Measurements from ENCODE around the gene CX3CR1. TPM values are rescaled to one million over a fixed set of nuclear protein-coding genes. Genes with fewer than 3 reads are reported as not detected.

The CX3CR1 gene
- total RNA-seq, 2 donors from 2014 or later = 2.7 to 3.4 TPM

- Histone ChIP-seq H3K27me3 (replicated peaks; ENCODE audit: insufficient read depth) (no peaks in the 10 kb centered on the region), H3K36me3 (no peaks in the 10 kb centered on the region), H3K9me3 (no peaks in the 10 kb centered on the region), H3K4me3 (no peak overlapping the region), H3K27ac (no peak overlapping the region), H3K4me1 (replicated peaks) (no peaks in the 10 kb centered on the region)
- 75% methylated on average over 5 of the region's 5 CpGs for WGBS
- DNase-seq (ENCODE audit: low spot score) = no peak
- intact Hi-C loops (cut with DNase I) = no loop called here
- no peak for TF ChIP-seq POLR2A (IDR thresholded peaks at IDR 0.05)
- no peak for TF ChIP-seq CTCF (IDR thresholded peaks at IDR 0.05)
- no peak for TF ChIP-seq POLR2AphosphoS5 (IDR thresholded peaks at IDR 0.05)
These were observed 24.1 kb downstream of the CX3CR1 start for GRCh38 chr3:39255503-39256325.

- no peak for TF ChIP-seq CTCF (IDR thresholded peaks at IDR 0.05)
- no peak for TF ChIP-seq POLR2AphosphoS5 (IDR thresholded peaks at IDR 0.05)
- TF ChIP-seq POLR2A (IDR thresholded peaks at IDR 0.05) = no peak
- Histone ChIP-seq H3K4me3 (no peak overlapping the region), H3K27ac (no peak overlapping the region), H3K27me3 (replicated peaks; ENCODE audit: insufficient read depth) (no peaks in the 10 kb centered on the region), H3K4me1 (replicated peaks) (no peaks in the 10 kb centered on the region), H3K9me3 (no peaks in the 10 kb centered on the region), H3K36me3 (no peaks in the 10 kb centered on the region)
- WGBS = 48% methylated on average over 2 of the region's 2 CpGs
- intact Hi-C loops (cut with DNase I) = no loop called here
- no peak for DNase-seq (ENCODE audit: low spot score)
These were observed 24.9 kb downstream of the CX3CR1 start for GRCh38 chr3:39254806-39255449.

GRCh38 chr3:39251576-39251975 is 28.3 kb downstream of the CX3CR1 start:
- no peaks in the 10 kb centered on the region for H3K4me1 ChIP-seq (replicated peaks)
- TF ChIP-seq POLR2AphosphoS5 (IDR thresholded peaks at IDR 0.05) (no peak), CTCF (IDR thresholded peaks at IDR 0.05) (no peak), POLR2A (IDR thresholded peaks at IDR 0.05) (no peak)
- intact Hi-C loops (cut with DNase I) = no loop called here
- 86% methylated on average over 5 of the region's 5 CpGs for WGBS
- no peak overlapping the region for H3K27ac ChIP-seq
- H3K27me3 ChIP-seq (replicated peaks; ENCODE audit: insufficient read depth) = no peaks in the 10 kb centered on the region
- no peaks in the 10 kb centered on the region for H3K9me3 ChIP-seq
- H3K4me3 ChIP-seq = no peak overlapping the region
- no peak for DNase-seq (ENCODE audit: low spot score)
- no peaks in the 10 kb centered on the region for H3K36me3 ChIP-seq

- WGBS = 42% methylated on average over 4 of the region's 4 CpGs
- Histone ChIP-seq H3K9me3 (no peaks in the 10 kb centered on the region), H3K4me1 (replicated peaks) (no peaks in the 10 kb centered on the region), H3K27ac (no peak overlapping the region), H3K27me3 (replicated peaks; ENCODE audit: insufficient read depth) (no peaks in the 10 kb centered on the region), H3K4me3 (no peak overlapping the region), H3K36me3 (no peaks in the 10 kb centered on the region)
- intact Hi-C loops (cut with DNase I) = no loop called here
- TF ChIP-seq CTCF (IDR thresholded peaks at IDR 0.05) (no peak), POLR2AphosphoS5 (IDR thresholded peaks at IDR 0.05) (no peak), POLR2A (IDR thresholded peaks at IDR 0.05) (no peak)
- no peak for DNase-seq (ENCODE audit: low spot score)
These were observed 29.6 kb downstream of the CX3CR1 start for GRCh38 chr3:39250116-39250747.

Measured in prostate gland (tissue), 2 donors.